Astrocyte (in vitro differentiated cells and primary cell): Measurements from ENCODE around the gene UFD1. TPM values are rescaled to one million over a fixed set of nuclear protein-coding genes. Genes with fewer than 3 reads are reported as not detected.

Experiments used
- DNase-seq: peaks from one replicate; pipeline ENCODE4 v3.0.0-alpha.2; 2010; ENCODE audit warnings: low read depth
- FAIRE-seq: peaks from 2 replicates; lab custom pipeline; 2011; peaks lifted over from hg19 to GRCh38; lab: Jason Lieb, UNC
- H2AFZ ChIP-seq: 2 replicates; pipeline ENCODE4 v1.6.0; 2012; ENCODE audit warnings: low read depth, low read length, inconsistent platforms
- H3K27ac ChIP-seq: 2 replicates; pipeline ENCODE4 v1.5.1; 2011; ENCODE audit warnings: low read depth, low read length, inconsistent platforms
- H3K27me3 ChIP-seq: 2 replicates; pipeline ENCODE4 v1.6.0; 2011; ENCODE audit warnings: low read length, inconsistent platforms; ENCODE audit not compliant: insufficient read depth
- H3K36me3 ChIP-seq: 2 replicates; pipeline ENCODE4 v1.5.1; 2011; ENCODE audit warnings: low read length, inconsistent platforms; ENCODE audit not compliant: insufficient read depth
- H3K4me1 ChIP-seq: 2 replicates; pipeline ENCODE4 v1.5.1; 2011; ENCODE audit warnings: low read length, inconsistent platforms; ENCODE audit not compliant: insufficient read depth
- H3K4me2 ChIP-seq: 2 replicates; pipeline ENCODE4 v1.6.0; 2012; ENCODE audit warnings: low read length, inconsistent platforms
- H3K4me3 ChIP-seq: 2 replicates; pipeline ENCODE4 v1.5.1; 2011; ENCODE audit warnings: low read depth, mild to moderate bottlenecking, low read length, inconsistent platforms; ENCODE audit not compliant: insufficient read depth
- H3K79me2 ChIP-seq: 2 replicates; pipeline ENCODE4 v1.6.0; 2012; ENCODE audit warnings: mild to moderate bottlenecking, low read length, inconsistent platforms; ENCODE audit not compliant: insufficient read depth
- H3K9ac ChIP-seq: 2 replicates; pipeline ENCODE4 v1.6.0; 2012; ENCODE audit warnings: mild to moderate bottlenecking, low read length, inconsistent platforms
- H3K9me3 ChIP-seq: 2 replicates; pipeline ENCODE4 v1.5.1; 2012; ENCODE audit warnings: low read depth, mild to moderate bottlenecking, low read length, inconsistent platforms; ENCODE audit not compliant: insufficient read depth
- H4K20me1 ChIP-seq: 2 replicates; pipeline ENCODE4 v1.6.0; 2012; ENCODE audit warnings: low read length, inconsistent platforms; ENCODE audit not compliant: insufficient read depth
- H3K27ac Mint-ChIP-seq: one replicate; pipeline ENCODE4 v1.8.0; 2021; ENCODE audit warnings: mild to moderate bottlenecking, mixed read lengths; ENCODE audit not compliant: unreplicated experiment
- H3K27me3 Mint-ChIP-seq: one replicate; pipeline ENCODE4 v1.8.0; 2021; ENCODE audit warnings: low read depth, mixed read lengths; ENCODE audit not compliant: unreplicated experiment
- H3K36me3 Mint-ChIP-seq: one replicate; pipeline ENCODE4 v1.8.0; 2021; ENCODE audit warnings: low read depth, mixed read lengths; ENCODE audit not compliant: unreplicated experiment
- H3K4me1 Mint-ChIP-seq: one replicate; pipeline ENCODE4 v1.8.0; 2021; ENCODE audit warnings: low read depth, mixed read lengths; ENCODE audit not compliant: unreplicated experiment
- H3K4me3 Mint-ChIP-seq: one replicate; pipeline ENCODE4 v1.8.0; 2021; ENCODE audit warnings: mild to moderate bottlenecking, moderate library complexity, mixed read lengths; ENCODE audit not compliant: unreplicated experiment
- H3K9me3 Mint-ChIP-seq: one replicate; pipeline ENCODE4 v1.8.0; 2021; ENCODE audit warnings: mild to moderate bottlenecking, mixed read lengths; ENCODE audit not compliant: unreplicated experiment
- CTCF ChIP-seq: IDR thresholded peaks from 2 replicates; pipeline ENCODE4 v1.5.1; 2011; ENCODE audit warnings: low read depth, mild to moderate bottlenecking, inconsistent platforms, low read length, moderate library complexity; ENCODE audit not compliant: insufficient read depth
- EZH2 ChIP-seq: IDR thresholded peaks from 2 replicates; pipeline ENCODE4 v1.6.1; 2012; ENCODE audit warnings: mild to moderate bottlenecking, low read length, inconsistent platforms; ENCODE audit not compliant: insufficient read depth
- total RNA-seq: library from RNA; stranded (reverse); gene quantifications from 2 replicates; pipeline ENCODE4 v1.2.1, GENCODE V29; 2021

UFD1 gene
- total RNA-seq, 1 donor from 2014 or later, result 105 TPM

- H3K36me3 Mint-ChIP-seq, result peaks cover 18% of the 10 kb centered on the region
- no peak for TF ChIP-seq CTCF
- no peak for TF ChIP-seq EZH2
- H3K4me3 ChIP-seq, result no peak overlapping the region
- FAIRE-seq (no peak), DNase-seq (no peak)
- peaks cover 15% of the 10 kb centered on the region for H4K20me1 ChIP-seq
- no peak overlapping the region for H3K27ac Mint-ChIP-seq
- no peaks in the 10 kb centered on the region for H3K27me3 Mint-ChIP-seq
- no peaks in the 10 kb centered on the region for H3K27me3 ChIP-seq
- no peaks in the 10 kb centered on the region for H3K9me3 ChIP-seq
- H3K9me3 Mint-ChIP-seq, result no peaks in the 10 kb centered on the region
- peaks cover 11% of the 10 kb centered on the region for H3K4me1 Mint-ChIP-seq
- H3K9ac ChIP-seq, result no peak overlapping the region
- peaks cover 8% of the 10 kb centered on the region for H3K4me1 ChIP-seq
- H3K4me3 Mint-ChIP-seq, result no peak overlapping the region
- peaks cover 19% of the 10 kb centered on the region for H3K79me2 ChIP-seq
- no peak overlapping the region for H3K4me2 ChIP-seq
- H3K36me3 ChIP-seq, result peaks cover 48% of the 10 kb centered on the region
- no peak overlapping the region for H2AFZ ChIP-seq
- no peak overlapping the region for H3K27ac ChIP-seq
Measured at GRCh38 chr22:19450363-19451175, 28.4 kb downstream of the UFD1 start.

- H3K27me3 Mint-ChIP-seq, result no peaks in the 10 kb centered on the region
- H3K36me3 ChIP-seq, result peaks cover 39% of the 10 kb centered on the region
- TF ChIP-seq EZH2, result no peak
- no peak for TF ChIP-seq CTCF
Measured at GRCh38 chr22:19449422-19449767, 29.6 kb downstream of the UFD1 start.

GRCh38 chr22:19448739-19449421 lies 30.1 kb downstream of the UFD1 start:
- Histone ChIP-seq H3K4me3 (no peak overlapping the region), H3K4me1 (peaks cover 12% of the 10 kb centered on the region), H2AFZ (no peak overlapping the region), H3K4me2 (peak overlapping the region; percentile 83), H3K36me3 (peaks cover 36% of the 10 kb centered on the region), H3K9me3 (no peaks in the 10 kb centered on the region), H3K27ac (no peak overlapping the region), H3K27me3 (no peaks in the 10 kb centered on the region), H4K20me1 (peaks cover 26% of the 10 kb centered on the region), H3K79me2 (peaks cover 36% of the 10 kb centered on the region), H3K9ac (no peak overlapping the region)
- DNase-seq, result no peak
- no peak for FAIRE-seq
- Mint-ChIP-seq H3K9me3 (no peaks in the 10 kb centered on the region), H3K27me3 (no peaks in the 10 kb centered on the region), H3K27ac (no peak overlapping the region), H3K4me1 (peaks cover 13% of the 10 kb centered on the region), H3K36me3 (peaks cover 11% of the 10 kb centered on the region), H3K4me3 (peak overlapping the region; percentile 87)
- TF ChIP-seq EZH2 (no peak), CTCF (no peak)

More at GRCh38 chr22:19449422-19449767, 29.6 kb downstream of the UFD1 start:
- H3K27ac ChIP-seq, result no peak overlapping the region
- no peak overlapping the region for H2AFZ ChIP-seq
- no peak for DNase-seq
- FAIRE-seq, result no peak
- Mint-ChIP-seq H3K36me3 (peaks cover 14% of the 10 kb centered on the region), H3K27ac (no peak overlapping the region), H3K4me3 (no peak overlapping the region), H3K9me3 (no peaks in the 10 kb centered on the region), H3K4me1 (peaks cover 13% of the 10 kb centered on the region)
- H3K79me2 ChIP-seq, result peaks cover 31% of the 10 kb centered on the region
- no peak overlapping the region for H3K4me2 ChIP-seq
- H3K4me3 ChIP-seq, result no peak overlapping the region
- H3K4me1 ChIP-seq, result peaks cover 12% of the 10 kb centered on the region
- H3K9ac ChIP-seq, result no peak overlapping the region
- peaks cover 21% of the 10 kb centered on the region for H4K20me1 ChIP-seq
- H3K9me3 ChIP-seq, result no peaks in the 10 kb centered on the region
- no peaks in the 10 kb centered on the region for H3K27me3 ChIP-seq
